Right renal cortex interstitium (tissue), 3 donors: ENCODE data around the gene NBPF6. TPM values are rescaled to one million over a fixed set of nuclear protein-coding genes. Genes with fewer than 3 reads are reported as not detected.
"Not testable (repeated sequence)": the region's sequence is repeated elsewhere in the genome, so short reads cannot be mapped to it uniquely, and the experiment has no call there.

Experiments used
- DNase-seq, 3 donors: peaks; one replicate each; pipeline ENCODE4 v3.0.0-alpha.2; 2013; ENCODE audit warnings: low read depth in 3 of 3, low spot score in 2 of 3
- polyA plus RNA-seq, 3 donors: library from polyadenylated mRNA; unstranded; fragments of 120-200 nt; gene quantifications; one replicate each; pipeline ENCODE4 v1.2.1, GENCODE V29; 2013; ENCODE audit not compliant: insufficient read length in 3 of 3

Gene NBPF6, protein sequence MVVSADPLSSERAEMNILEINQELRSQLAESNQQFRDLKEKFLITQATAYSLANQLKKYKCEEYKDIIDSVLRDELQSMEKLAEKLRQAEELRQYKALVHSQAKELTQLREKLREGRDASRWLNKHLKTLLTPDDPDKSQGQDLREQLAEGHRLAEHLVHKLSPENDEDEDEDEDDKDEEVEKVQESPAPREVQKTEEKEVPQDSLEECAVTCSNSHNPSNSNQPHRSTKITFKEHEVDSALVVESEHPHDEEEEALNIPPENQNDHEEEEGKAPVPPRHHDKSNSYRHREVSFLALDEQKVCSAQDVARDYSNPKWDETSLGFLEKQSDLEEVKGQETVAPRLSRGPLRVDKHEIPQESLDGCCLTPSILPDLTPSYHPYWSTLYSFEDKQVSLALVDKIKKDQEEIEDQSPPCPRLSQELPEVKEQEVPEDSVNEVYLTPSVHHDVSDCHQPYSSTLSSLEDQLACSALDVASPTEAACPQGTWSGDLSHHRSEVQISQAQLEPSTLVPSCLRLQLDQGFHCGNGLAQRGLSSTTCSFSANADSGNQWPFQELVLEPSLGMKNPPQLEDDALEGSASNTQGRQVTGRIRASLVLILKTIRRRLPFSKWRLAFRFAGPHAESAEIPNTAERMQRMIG
- not detected for polyA plus RNA-seq

DNA sequence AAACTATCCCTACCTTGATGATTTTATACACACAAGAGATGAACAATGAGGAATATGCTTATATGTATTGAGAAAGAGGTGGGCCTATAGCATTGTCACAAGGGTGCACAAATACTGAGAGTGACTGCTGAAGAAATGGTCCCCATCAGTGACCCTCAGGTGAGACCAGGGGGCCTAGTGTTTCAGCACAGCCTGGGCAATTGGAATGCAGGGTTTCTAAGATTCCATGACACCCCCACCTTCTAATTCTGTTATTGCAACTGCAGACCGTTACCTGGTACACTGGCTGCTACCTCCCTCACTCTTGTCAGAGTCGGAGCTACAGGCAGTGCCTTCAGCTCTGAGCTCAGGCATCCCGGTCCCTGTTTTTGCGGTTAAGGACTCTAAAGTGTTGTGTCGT, at the start of gene NBPF6:
NBPF6 (plus strand) TSS at position 301 of the 400 bp plus-strand sequence. CDS start 259 bp downstream, outside the sequence.
- DNase-seq = not testable (repeated sequence)

DNA sequence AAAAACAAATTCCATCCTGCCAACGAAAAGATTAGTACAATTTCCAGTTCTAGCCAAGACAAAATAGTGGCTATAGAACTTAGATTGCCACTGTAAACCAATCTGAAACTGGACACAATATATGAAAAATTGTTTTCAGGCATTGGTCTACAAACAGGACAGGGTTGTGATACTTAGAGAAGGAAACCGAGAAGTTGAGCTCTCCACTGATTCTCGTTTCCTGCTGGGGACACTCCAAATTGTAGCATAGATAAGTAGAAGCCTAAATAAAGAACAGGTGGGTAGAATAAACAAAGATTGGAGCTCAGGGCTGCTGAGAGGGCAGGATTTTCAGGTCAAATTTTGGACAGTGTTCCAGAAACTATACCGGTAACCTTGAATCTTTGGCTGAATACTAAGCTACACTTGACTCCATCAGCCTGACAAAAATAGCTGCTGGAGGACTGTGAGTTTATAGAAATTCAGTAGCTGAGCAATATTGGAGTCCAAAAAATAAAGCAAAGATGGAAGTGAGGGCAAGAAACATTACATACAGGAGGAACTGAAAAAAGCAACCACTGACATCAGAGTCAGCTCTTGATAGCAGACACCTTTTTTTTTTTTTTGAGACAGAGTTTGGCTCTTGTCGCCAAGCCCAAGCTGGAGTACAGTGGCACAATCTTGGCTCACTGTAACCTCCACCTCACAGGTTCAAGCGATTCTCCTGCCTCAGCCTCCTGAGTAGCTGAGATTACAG, 38.9 kb upstream of the NBPF6 start:
- not testable (repeated sequence) for DNase-seq

DNA sequence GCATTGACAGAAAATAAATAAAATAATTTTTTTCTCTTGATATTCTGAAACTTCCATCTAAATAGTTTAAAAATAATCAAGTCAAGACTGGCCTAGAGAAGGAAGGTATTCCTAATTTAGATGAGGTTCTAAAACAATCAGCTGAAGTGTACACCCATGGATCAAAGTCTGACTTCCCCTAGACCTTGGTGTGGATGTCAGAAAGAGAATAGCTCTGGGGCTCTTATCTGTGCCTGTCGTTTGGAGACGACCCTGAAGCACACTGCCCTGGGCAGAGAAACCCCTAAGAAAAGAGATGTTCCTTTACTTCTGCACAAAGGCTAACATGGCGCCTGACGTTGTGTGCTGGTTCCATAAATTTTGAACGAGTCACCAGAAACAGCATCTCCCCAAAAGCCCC, 30.0 kb upstream of the NBPF6 start:
- not testable (repeated sequence) for DNase-seq

- DNase-seq = not testable (repeated sequence)
Measured at GRCh38 chr1:108421061-108421916, 28.9 kb upstream of the NBPF6 start.

- DNase-seq = not testable (repeated sequence)
Measured at GRCh38 chr1:108426877-108427276, 23.3 kb upstream of the NBPF6 start.

DNA sequence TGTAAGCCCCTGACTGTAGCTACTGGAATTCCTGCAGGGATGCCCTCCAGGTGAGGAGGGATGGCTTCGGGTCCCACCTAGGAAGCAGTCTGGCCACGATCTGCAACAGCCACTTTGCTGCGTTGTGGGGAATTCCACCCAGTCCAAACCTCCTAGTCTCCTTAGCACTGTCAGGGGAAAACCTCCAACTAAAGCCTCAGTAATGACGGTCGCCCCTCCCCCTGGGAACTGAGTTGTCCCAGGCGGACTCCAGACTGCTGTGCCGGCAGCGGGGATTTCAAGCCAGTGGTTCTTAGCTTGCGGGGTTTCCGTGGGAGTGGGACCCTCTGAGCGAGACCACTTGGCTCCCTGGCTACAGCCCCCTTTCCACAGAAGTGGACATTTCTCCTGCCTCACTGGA, 18.1 kb upstream of the NBPF6 start:
- not testable (repeated sequence) for DNase-seq

DNA sequence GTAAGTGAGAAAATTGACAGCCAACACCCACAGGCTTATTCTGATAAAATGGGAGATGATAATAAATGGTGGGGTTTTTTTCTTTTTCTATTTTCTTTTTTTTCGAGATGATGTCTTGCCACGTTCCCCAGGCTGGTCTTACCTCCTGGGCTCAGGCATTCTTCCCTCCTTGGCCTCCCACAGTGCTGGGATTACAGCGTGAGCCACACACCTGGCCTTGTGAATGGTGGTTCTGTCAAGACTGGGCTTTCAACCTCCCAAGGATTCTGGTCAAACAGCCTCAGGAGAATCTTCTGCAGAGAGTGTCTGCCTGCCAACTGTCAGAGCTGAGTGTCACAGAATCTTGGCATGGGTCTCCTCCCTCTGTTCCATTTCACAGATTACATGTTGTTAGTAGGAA, 16.7 kb upstream of the NBPF6 start:
- not testable (repeated sequence) for DNase-seq

GRCh38 chr1:108438536-108438935, 11.6 kb upstream of the NBPF6 start:
- not testable (repeated sequence) for DNase-seq

GRCh38 chr1:108454521-108454920, 4.4 kb downstream of the NBPF6 start:
- DNase-seq = not testable (repeated sequence)

DNA sequence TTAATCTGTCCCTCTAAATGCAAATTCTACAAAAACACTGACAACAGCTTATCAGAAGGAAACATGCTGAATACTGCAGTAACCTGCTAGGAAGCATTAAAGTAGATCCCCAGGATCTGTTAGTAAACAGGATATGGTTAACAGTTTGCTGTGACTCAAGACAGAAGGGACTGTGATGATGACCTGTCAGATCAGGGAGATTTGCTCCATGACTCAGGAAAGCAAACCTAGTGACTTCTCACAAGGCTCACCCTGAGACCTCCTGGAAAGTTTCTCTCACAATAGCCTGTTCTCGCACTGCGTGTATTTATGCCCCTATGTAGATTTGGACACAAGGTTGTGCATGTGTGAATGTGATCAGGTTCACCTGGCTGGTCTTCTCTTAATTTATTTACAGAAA, 8.5 kb downstream of the NBPF6 start:
- DNase-seq = not testable (repeated sequence)

- DNase-seq = not testable (repeated sequence)
Measured at GRCh38 chr1:108461758-108462157, 11.6 kb downstream of the NBPF6 start.

DNA sequence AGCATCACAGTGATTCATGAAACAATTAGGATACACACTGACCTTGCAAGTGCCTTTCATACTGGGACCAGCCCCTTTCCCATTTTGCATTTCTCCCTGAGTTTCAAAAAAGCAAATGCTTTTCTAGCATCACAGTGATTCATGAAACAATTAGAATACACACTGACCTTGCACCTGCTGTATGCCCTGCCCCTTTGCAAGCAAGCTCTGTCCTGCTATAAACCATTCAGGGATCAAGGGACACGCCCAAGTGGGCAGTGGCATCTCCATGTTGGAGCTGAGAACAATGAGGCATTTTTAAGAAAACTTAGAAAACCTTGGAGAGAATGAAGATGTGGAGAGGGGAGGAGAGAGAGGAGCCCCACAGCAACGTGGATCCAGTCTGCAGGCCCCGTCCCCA, 13.8 kb downstream of the NBPF6 start:
- DNase-seq = not testable (repeated sequence)

DNA sequence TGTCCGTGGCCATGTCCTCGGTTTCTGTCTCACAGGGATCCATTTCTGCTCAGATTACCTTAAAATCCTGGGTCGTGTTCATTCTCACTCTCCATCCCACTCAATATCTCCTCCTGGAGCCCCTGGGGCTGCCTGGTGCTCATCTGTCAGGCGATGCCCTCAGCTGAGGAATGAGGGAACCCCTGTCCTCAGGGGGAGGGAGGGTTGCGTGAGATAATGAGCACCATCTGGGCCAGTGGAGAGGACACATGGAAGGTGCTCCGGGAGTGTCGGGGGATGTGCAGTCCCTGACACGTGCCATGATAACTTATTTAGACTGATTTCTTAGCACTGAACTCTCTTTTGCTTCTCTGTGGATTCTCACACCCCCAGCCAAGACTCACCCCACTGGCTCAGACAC, 16.0 kb downstream of the NBPF6 start:
- DNase-seq = not testable (repeated sequence)

- DNase-seq = not testable (repeated sequence)
Measured at GRCh38 chr1:108467155-108467554, 17.0 kb downstream of the NBPF6 start.

DNA sequence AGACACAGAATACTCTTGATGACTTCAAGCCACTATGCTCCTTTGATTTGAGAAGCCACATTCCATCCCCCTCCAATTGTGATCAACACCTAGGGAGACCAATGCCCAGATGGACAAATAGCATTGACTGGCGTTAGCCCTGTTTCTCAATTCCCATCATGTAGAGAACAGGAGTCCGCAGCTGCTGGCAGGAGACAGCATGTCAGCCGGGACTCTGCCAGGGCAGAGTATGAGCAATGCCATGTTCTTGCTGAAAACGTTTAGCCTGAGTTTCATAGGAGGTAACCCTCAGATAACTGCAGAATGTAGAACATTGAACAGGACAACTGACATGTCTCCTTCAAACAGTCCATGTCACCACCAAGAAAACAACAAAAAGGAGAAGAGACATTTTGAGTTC, 20.6 kb downstream of the NBPF6 start:
- not testable (repeated sequence) for DNase-seq

GRCh38 chr1:108474516-108474915, 24.4 kb downstream of the NBPF6 start:
- DNase-seq = not testable (repeated sequence)

DNA sequence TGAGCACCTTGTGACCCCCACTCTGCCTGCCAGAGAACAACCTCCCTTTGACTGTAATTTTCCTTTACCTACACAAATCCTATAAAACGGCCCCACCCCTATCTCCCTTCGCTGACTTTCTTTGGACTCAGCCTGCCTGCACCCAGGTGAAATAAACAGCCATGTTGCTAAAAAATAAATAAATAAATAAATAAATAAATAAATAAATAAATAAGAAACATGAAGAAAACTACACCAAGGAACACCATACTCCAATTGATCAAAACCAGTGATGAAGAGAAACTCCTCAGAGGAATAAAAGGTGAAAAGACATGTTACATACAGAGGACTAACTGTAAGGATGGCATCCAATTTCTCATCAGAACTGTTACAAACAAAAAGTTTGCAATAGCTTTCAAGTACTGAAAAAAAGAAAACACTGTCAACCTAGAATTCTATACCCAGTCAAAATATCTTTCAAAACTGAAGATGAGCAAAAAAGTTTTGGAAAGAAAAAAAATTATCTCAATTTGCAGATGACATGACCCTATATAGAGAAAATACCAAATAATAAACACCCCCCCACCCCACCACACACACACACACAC, 28.4 kb downstream of the NBPF6 start:
- no peak for DNase-seq

GRCh38 chr1:108482708-108483107, 32.6 kb downstream of the NBPF6 start:
- no peak for DNase-seq

GRCh38 chr1:108485990-108486389, 35.8 kb downstream of the NBPF6 start:
- not testable (repeated sequence) for DNase-seq

DNA sequence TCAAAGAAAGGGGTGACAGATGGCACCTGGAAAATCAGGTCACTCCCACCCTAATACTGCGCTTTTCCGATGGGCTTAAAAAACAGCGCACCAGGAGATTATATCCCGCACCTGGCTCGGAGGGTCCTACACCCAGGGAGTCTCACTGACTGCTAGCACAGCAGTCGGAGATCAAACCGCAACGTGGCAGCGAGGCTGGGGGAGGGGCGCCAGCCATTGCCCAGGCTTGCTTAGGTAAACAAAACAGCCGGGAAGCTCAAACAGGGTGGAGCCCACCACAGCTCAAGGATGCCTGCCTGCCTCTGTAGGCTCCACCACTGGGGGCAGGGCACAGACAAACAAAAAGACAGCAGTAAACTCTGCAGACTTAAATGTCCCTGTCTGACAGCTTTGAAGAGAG, 36.6 kb downstream of the NBPF6 start:
- not testable (repeated sequence) for DNase-seq
